H9 (cell line): ENCODE data around the gene LIG3. TPM values are rescaled to one million over a fixed set of nuclear protein-coding genes. Genes with fewer than 3 reads are reported as not detected.

Source experiments
- DNase-seq: peaks from one replicate; pipeline ENCODE4 v3.0.0-alpha.2; 2017
- H2AFZ ChIP-seq: one replicate; pipeline ENCODE4 v1.6.1; 2013; ENCODE audit warnings: mild to moderate bottlenecking, low read length, control low read depth, moderate library complexity
- H2AK5ac ChIP-seq: 2 replicates; pipeline ENCODE4 v1.6.1; 2013; ENCODE audit warnings: low read length, control low read depth, mixed read lengths; ENCODE audit not compliant: insufficient read length
- H2BK120ac ChIP-seq: one replicate; pipeline ENCODE4 v1.6.1; 2013; ENCODE audit warnings: low read depth, mild to moderate bottlenecking, low read length, control low read depth, inconsistent platforms; ENCODE audit not compliant: poor library complexity, severe bottlenecking
- H2BK12ac ChIP-seq: 2 replicates; pipeline ENCODE4 v1.6.1; 2013; ENCODE audit warnings: low read length, control low read depth, mixed read lengths, low read depth; ENCODE audit not compliant: insufficient read length
- H2BK15ac ChIP-seq: 2 replicates; pipeline ENCODE4 v1.6.1; 2013; ENCODE audit warnings: low read depth, low read length, control low read depth
- H2BK20ac ChIP-seq: one replicate; pipeline ENCODE4 v1.6.1; 2013; ENCODE audit warnings: low read depth, mild to moderate bottlenecking, low read length, control low read depth, inconsistent platforms; ENCODE audit not compliant: poor library complexity, severe bottlenecking
- H2BK5ac ChIP-seq: 2 replicates; pipeline ENCODE4 v1.6.1; 2013; ENCODE audit warnings: low read length, control low read depth, mixed read lengths; ENCODE audit not compliant: insufficient read length
- H3K14ac ChIP-seq: 2 replicates; pipeline ENCODE4 v1.6.1; 2013; ENCODE audit warnings: low read length, control low read depth; ENCODE audit not compliant: insufficient read depth
- H3K18ac ChIP-seq: 2 replicates; pipeline ENCODE4 v1.6.1; 2013; ENCODE audit warnings: low read depth, mild to moderate bottlenecking, mixed read lengths, low read length, control low read depth; ENCODE audit not compliant: insufficient read length
- H3K23ac ChIP-seq: 2 replicates; pipeline ENCODE4 v1.6.1; 2013; ENCODE audit warnings: low read length, control low read depth, mixed read lengths, low read depth; ENCODE audit not compliant: insufficient read length
- H3K23me2 ChIP-seq: 2 replicates; pipeline ENCODE4 v1.6.1; 2013; ENCODE audit warnings: low read depth, mild to moderate bottlenecking, mixed read lengths, low read length, control low read depth; ENCODE audit not compliant: insufficient read length, poor library complexity, severe bottlenecking
- H3K27ac ChIP-seq: 2 replicates; pipeline ENCODE4 v1.5.1; 2013; ENCODE audit warnings: low read length, control low read depth, mixed read lengths, low read depth; ENCODE audit not compliant: insufficient read length
- H3K27me3 ChIP-seq: 2 replicates; pipeline ENCODE4 v1.6.1; 2013; ENCODE audit warnings: low read length, control low read depth, inconsistent platforms; ENCODE audit not compliant: insufficient read depth
- H3K4ac ChIP-seq: 2 replicates; pipeline ENCODE4 v1.6.1; 2013; ENCODE audit warnings: low read depth, mild to moderate bottlenecking, control low read depth, inconsistent platforms, low read length, moderate library complexity
- H3K4me1 ChIP-seq: 2 replicates; pipeline ENCODE4 v1.6.1; 2013; ENCODE audit warnings: low read length, control low read depth, inconsistent platforms; ENCODE audit not compliant: insufficient read depth
- H3K4me2 ChIP-seq: 2 replicates; pipeline ENCODE4 v1.6.1; 2013; ENCODE audit warnings: low read length, control low read depth, mixed read lengths; ENCODE audit not compliant: insufficient read length, insufficient read depth
- H3K56ac ChIP-seq: 2 replicates; pipeline ENCODE4 v1.6.1; 2013; ENCODE audit warnings: low read depth, mild to moderate bottlenecking, mixed read lengths, low read length, control low read depth; ENCODE audit not compliant: insufficient read length
- H3K79me1 ChIP-seq: 2 replicates; pipeline ENCODE4 v1.6.1; 2013; ENCODE audit warnings: low read depth, mild to moderate bottlenecking, moderate library complexity, low read length, control low read depth, inconsistent platforms; ENCODE audit not compliant: insufficient read depth, poor library complexity, severe bottlenecking
- H3K79me2 ChIP-seq: 2 replicates; pipeline ENCODE4 v1.6.1; 2013; ENCODE audit warnings: low read length, control low read depth, inconsistent platforms; ENCODE audit not compliant: insufficient read depth
- H3K9ac ChIP-seq: 2 replicates; pipeline ENCODE4 v1.6.1; 2013; ENCODE audit warnings: low read length, control low read depth, mixed read lengths; ENCODE audit not compliant: insufficient read length; ENCODE audit errors: extremely low read depth
- H3K9me3 ChIP-seq: one replicate; pipeline ENCODE4 v1.6.1; 2013; ENCODE audit warnings: low read depth, low read length, inconsistent platforms; ENCODE audit not compliant: control insufficient read depth
- H3T11ph ChIP-seq: one replicate; pipeline ENCODE4 v1.6.1; 2013; ENCODE audit warnings: mild to moderate bottlenecking, low read length, control low read depth, inconsistent platforms
- H4K20me1 ChIP-seq: one replicate; pipeline ENCODE4 v1.6.1; 2013; ENCODE audit not compliant: control insufficient read depth, insufficient read length, insufficient read depth
- H4K5ac ChIP-seq: 2 replicates; pipeline ENCODE4 v1.6.1; 2013; ENCODE audit warnings: low read depth, mild to moderate bottlenecking, mixed read lengths, low read length, control low read depth; ENCODE audit not compliant: insufficient read length
- H4K8ac ChIP-seq: replicated peaks from 2 replicates; pipeline ENCODE4 v1.6.1; 2013; ENCODE audit warnings: low read length, control low read depth, mixed read lengths, low read depth; ENCODE audit not compliant: insufficient read length
- H4K91ac ChIP-seq: 2 replicates; pipeline ENCODE4 v1.6.1; 2013; ENCODE audit warnings: low read depth, mild to moderate bottlenecking, moderate library complexity, mixed read lengths, low read length, control low read depth; ENCODE audit not compliant: insufficient read length
- H3K27ac Mint-ChIP-seq, 3 experiments: 2 replicates in 2 of 3; 3 replicates in 1 of 3; pipeline ENCODE4 v1.8.0; 2020 to 2021; ENCODE audit warnings: mixed read lengths in 3 of 3, mild to moderate bottlenecking in 1 of 3, moderate library complexity in 1 of 3
- H3K27me3 Mint-ChIP-seq: 2 replicates; pipeline ENCODE4 v1.8.0; 2021; ENCODE audit warnings: low read depth, mild to moderate bottlenecking, moderate library complexity, mixed read lengths
- H3K36me3 Mint-ChIP-seq, 3 experiments: 2 replicates in 2 of 3; 3 replicates in 1 of 3; pipeline ENCODE4 v1.8.0; 2020 to 2021; ENCODE audit warnings: low read depth in 3 of 3, mixed read lengths in 3 of 3; ENCODE audit not compliant: insufficient read depth in 1 of 3
- H3K4me1 Mint-ChIP-seq, 2 experiments: 2 replicates each; pipeline ENCODE4 v1.8.0; 2020; ENCODE audit warnings: mixed read lengths in 2 of 2
- H3K4me3 Mint-ChIP-seq, 2 experiments: 2 replicates in 1 of 2; 3 replicates in 1 of 2; pipeline ENCODE4 v1.8.0; 2020 to 2021; ENCODE audit warnings: mild to moderate bottlenecking in 2 of 2, mixed read lengths in 2 of 2, moderate library complexity in 1 of 2
- H3K9me3 Mint-ChIP-seq, 2 experiments: 2 replicates in 1 of 2; 3 replicates in 1 of 2; pipeline ENCODE4 v1.8.0; 2020; ENCODE audit warnings: mild to moderate bottlenecking in 2 of 2, mixed read lengths in 2 of 2, moderate library complexity in 1 of 2
- WGBS: extraction: QIAGEN DNeasy Blood & Tissue Kit; methylation state at CpG from one replicate; pipeline ENCODE4 v1.1.7; 2013; ENCODE audit warnings: missing lambda C conversion rate, low lambda C conversion rate, mixed read lengths; ENCODE audit not compliant: insufficient read length; ENCODE audit errors: extremely low coverage; 5-methylcytosine and 5-hydroxymethylcytosine counted together
- total RNA-seq: library from RNA; stranded (reverse); gene quantifications from 2 replicates; pipeline ENCODE4 v1.2.1, GENCODE V29; 2021
- TF ChIP-seq, protein P1 (sequence below): fragments of 200-600 bp; sonication (generic); conservative IDR thresholded peaks from 3 replicates; pipeline ENCODE4 v1.8.0; 2021; ENCODE audit warnings: antibody characterized with exemption, mild to moderate bottlenecking

The LIG3 gene
- total RNA-seq, 1 experiment from 2014 or later = 96.0 TPM

DNA sequence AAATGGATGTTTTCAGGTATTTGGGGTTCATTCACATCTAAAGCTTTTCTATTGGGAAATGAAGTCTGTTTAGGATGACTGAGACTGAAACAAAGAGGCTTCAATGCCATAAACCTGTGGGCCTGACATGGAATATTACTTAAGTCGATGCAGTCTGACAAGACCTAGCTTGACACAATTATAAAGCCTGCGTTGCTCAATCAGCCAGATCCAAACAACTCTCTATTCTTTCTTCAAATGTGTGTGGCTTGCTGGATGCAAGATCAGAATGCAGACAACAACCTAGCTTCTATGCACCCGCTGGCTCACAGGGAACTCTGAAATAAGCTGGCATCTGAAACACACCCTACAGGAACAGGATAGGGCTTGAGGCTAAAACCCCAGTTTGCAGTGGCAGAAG is 43.2 kb downstream of the LIG3 start:
- H3K9ac ChIP-seq = no peak overlapping the region
- no peaks in the 10 kb centered on the region for H3K4me1 Mint-ChIP-seq
- no CpG with 5 or more reads among the region's 3 CpGs for WGBS

More for the DNA sequence above, 43.2 kb downstream of the LIG3 start:
- H3K4me1 ChIP-seq = no peaks in the 10 kb centered on the region
- H3K18ac ChIP-seq = no peak overlapping the region
- no peak overlapping the region for H4K8ac ChIP-seq
- H3K56ac ChIP-seq = no peak overlapping the region
- no peak overlapping the region for H2BK5ac ChIP-seq
- H4K20me1 ChIP-seq = no peaks in the 10 kb centered on the region
- Mint-ChIP-seq H3K9me3 (no peaks in the 10 kb centered on the region), H3K36me3 (peaks cover 0 to 5% (median 0%) of the 10 kb centered on the region in 3 experiments; a peak in 3 of 7 replicates), H3K4me3 (no peak overlapping the region), H3K27ac (no peak overlapping the region; a peak in 1 of 7 replicates), H3K27me3 (no peaks in the 10 kb centered on the region)
- H2BK15ac ChIP-seq = no peak overlapping the region
- no peaks in the 10 kb centered on the region for H3K23me2 ChIP-seq
- H3T11ph ChIP-seq = no peak overlapping the region
- H3K79me1 ChIP-seq = no peaks in the 10 kb centered on the region
- no peak overlapping the region for H3K27ac ChIP-seq
- no peak for DNase-seq
- H2AFZ ChIP-seq = no peak overlapping the region
- H3K79me2 ChIP-seq = no peaks in the 10 kb centered on the region
- H2AK5ac ChIP-seq = no peak overlapping the region
- H4K91ac ChIP-seq = no peak overlapping the region
- no peak overlapping the region for H2BK120ac ChIP-seq
- H2BK12ac ChIP-seq = no peak overlapping the region
- TF ChIP-seq, protein P1, sequence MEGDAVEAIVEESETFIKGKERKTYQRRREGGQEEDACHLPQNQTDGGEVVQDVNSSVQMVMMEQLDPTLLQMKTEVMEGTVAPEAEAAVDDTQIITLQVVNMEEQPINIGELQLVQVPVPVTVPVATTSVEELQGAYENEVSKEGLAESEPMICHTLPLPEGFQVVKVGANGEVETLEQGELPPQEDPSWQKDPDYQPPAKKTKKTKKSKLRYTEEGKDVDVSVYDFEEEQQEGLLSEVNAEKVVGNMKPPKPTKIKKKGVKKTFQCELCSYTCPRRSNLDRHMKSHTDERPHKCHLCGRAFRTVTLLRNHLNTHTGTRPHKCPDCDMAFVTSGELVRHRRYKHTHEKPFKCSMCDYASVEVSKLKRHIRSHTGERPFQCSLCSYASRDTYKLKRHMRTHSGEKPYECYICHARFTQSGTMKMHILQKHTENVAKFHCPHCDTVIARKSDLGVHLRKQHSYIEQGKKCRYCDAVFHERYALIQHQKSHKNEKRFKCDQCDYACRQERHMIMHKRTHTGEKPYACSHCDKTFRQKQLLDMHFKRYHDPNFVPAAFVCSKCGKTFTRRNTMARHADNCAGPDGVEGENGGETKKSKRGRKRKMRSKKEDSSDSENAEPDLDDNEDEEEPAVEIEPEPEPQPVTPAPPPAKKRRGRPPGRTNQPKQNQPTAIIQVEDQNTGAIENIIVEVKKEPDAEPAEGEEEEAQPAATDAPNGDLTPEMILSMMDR = no peak
- no peak overlapping the region for H4K5ac ChIP-seq
- no peak overlapping the region for H3K14ac ChIP-seq
- no peak overlapping the region for H2BK20ac ChIP-seq
- no peaks in the 10 kb centered on the region for H3K27me3 ChIP-seq
- H3K4ac ChIP-seq = no peak overlapping the region
- no peaks in the 10 kb centered on the region for H3K9me3 ChIP-seq
- H3K23ac ChIP-seq = no peak overlapping the region
- H3K4me2 ChIP-seq = no peak overlapping the region
